Stimulated activated CD8-positive, alpha-beta memory T cell treated with anti-CD3 and anti-CD28 coated beads, Interleukin-4, amount 100 ng/mL, for 48 hours (primary cell): ENCODE results near the gene EZH1.
A peak's percentile ranks its signal among the peaks of the same experiment; 100 is the strongest.
"Not testable (repeated sequence)": the region's sequence is repeated elsewhere in the genome, so short reads cannot be mapped to it uniquely, and the experiment has no call there.

Experiments used
- DNase-seq: peaks from one replicate; pipeline ENCODE4 v3.0.0-alpha.2; 2020

EZH1 gene

GRCh38 chr17:42680331-42680808 lies 64.5 kb downstream of the EZH1 start:
- no peak for DNase-seq

GRCh38 chr17:42679492-42680330 lies 65.1 kb downstream of the EZH1 start:
- DNase-seq = peak; percentile 80

- peak; percentile 59 for DNase-seq
These were observed 65.8 kb downstream of the EZH1 start for GRCh38 chr17:42678951-42679491.

- peak; percentile 87 for DNase-seq
These were observed 66.7 kb downstream of the EZH1 start for GRCh38 chr17:42677921-42678781.

- peak; percentile 99 for DNase-seq
These were observed 67.6 kb downstream of the EZH1 start for GRCh38 chr17:42677012-42677857.

- DNase-seq = peak; percentile 43
These were observed 68.3 kb downstream of the EZH1 start, which contains the start of gene PLEKHH3 for GRCh38 chr17:42676424-42677011. PLEKHH3 (minus strand) TSS chr17:42676994; CDS start chr17:42676563, 431 bp downstream.

- no peak for DNase-seq
These were observed 68.8 kb downstream of the EZH1 start for GRCh38 chr17:42675965-42676423.

- no peak for DNase-seq
These were observed 69.4 kb downstream of the EZH1 start for GRCh38 chr17:42675348-42675964.

GRCh38 chr17:42674755-42675347 lies 70.0 kb downstream of the EZH1 start:
- no peak for DNase-seq

GRCh38 chr17:42673885-42674754 lies 70.7 kb downstream of the EZH1 start:
- DNase-seq = peak; percentile 58

GRCh38 chr17:42673266-42673884 lies 71.5 kb downstream of the EZH1 start:
- DNase-seq = no peak

GRCh38 chr17:42672038-42672437 lies 72.8 kb downstream of the EZH1 start:
- DNase-seq = no peak

GRCh38 chr17:42670789-42671657 lies 73.8 kb downstream of the EZH1 start:
- no peak for DNase-seq

- DNase-seq = peak; percentile 54
These were observed 74.7 kb downstream of the EZH1 start for GRCh38 chr17:42669977-42670788.

GRCh38 chr17:42669705-42669976 lies 75.2 kb downstream of the EZH1 start:
- DNase-seq = no peak

- DNase-seq = no peak
These were observed 77.5 kb downstream of the EZH1 start for GRCh38 chr17:42667088-42667951.

- DNase-seq = not testable (repeated sequence)
These were observed 78.7 kb downstream of the EZH1 start for GRCh38 chr17:42666126-42666525.
